Chondrocyte (in vitro differentiated cells): Measurements from ENCODE around the gene ZNRD2. TPM values are rescaled to one million over a fixed set of nuclear protein-coding genes. Genes with fewer than 3 reads are reported as not detected.
A peak's percentile ranks its signal among the peaks of the same experiment; 100 is the strongest.

Experiments
- DNase-seq: peaks from one replicate; pipeline ENCODE4 v3.0.0; 2021; ENCODE audit warnings: mixed read lengths, low spot score
- H3K27ac Mint-ChIP-seq: one replicate; pipeline ENCODE4 v1.8.0; 2021; ENCODE audit warnings: mild to moderate bottlenecking, moderate library complexity, mixed read lengths; ENCODE audit not compliant: unreplicated experiment
- H3K27me3 Mint-ChIP-seq: 2 replicates; pipeline ENCODE4 v1.8.0; 2021; ENCODE audit warnings: low read depth, mixed read lengths
- H3K36me3 Mint-ChIP-seq: 2 replicates; pipeline ENCODE4 v1.8.0; 2021; ENCODE audit warnings: low read depth, mixed read lengths
- H3K4me1 Mint-ChIP-seq: 2 replicates; pipeline ENCODE4 v1.8.0; 2021; ENCODE audit warnings: low read depth, mild to moderate bottlenecking, mixed read lengths
- H3K4me3 Mint-ChIP-seq: one replicate; pipeline ENCODE4 v1.8.0; 2021; ENCODE audit warnings: mild to moderate bottlenecking, moderate library complexity, mixed read lengths; ENCODE audit not compliant: unreplicated experiment
- H3K9me3 Mint-ChIP-seq: 2 replicates; pipeline ENCODE4 v1.8.0; 2021; ENCODE audit warnings: low read depth, mixed read lengths
- CTCF ChIP-seq: fragments of 200-600 bp; sonication (generic); IDR thresholded peaks from 2 replicates; pipeline ENCODE4 v1.5.0; 2021; ENCODE audit warnings: antibody characterized with exemption, mild to moderate bottlenecking, moderate library complexity
- total RNA-seq: library from RNA; stranded (reverse); gene quantifications from 3 replicates; pipeline ENCODE4 v1.2.1, GENCODE V29; 2021

Gene ZNRD2
- total RNA-seq, 1 donor from 2014 or later = 26.4 TPM

GRCh38 chr11:65571420-65571819, 1.1 kb downstream of the ZNRD2 start:
- TF ChIP-seq CTCF = no peak
- Mint-ChIP-seq H3K36me3 (peaks cover 7% of the 10 kb centered on the region), H3K4me1 (peaks cover 68% of the 10 kb centered on the region), H3K4me3 (peak overlapping the region; percentile 99), H3K9me3 (no peaks in the 10 kb centered on the region), H3K27ac (peak overlapping the region; percentile 98), H3K27me3 (no peaks in the 10 kb centered on the region)
- no peak for DNase-seq

GRCh38 chr11:65571940-65572339, 1.7 kb downstream of the ZNRD2 start:
- H3K36me3 Mint-ChIP-seq = peaks cover 7% of the 10 kb centered on the region
- peak; percentile 75 for TF ChIP-seq CTCF
- no peaks in the 10 kb centered on the region for H3K9me3 Mint-ChIP-seq
- DNase-seq = no peak
- H3K27ac Mint-ChIP-seq = peak overlapping the region; percentile 98
- H3K4me1 Mint-ChIP-seq = peaks cover 68% of the 10 kb centered on the region
- H3K4me3 Mint-ChIP-seq = peak overlapping the region; percentile 99
- no peaks in the 10 kb centered on the region for H3K27me3 Mint-ChIP-seq

GRCh38 chr11:65572356-65573051, 2.2 kb downstream of the ZNRD2 start, which contains the start of gene FAM89B:
Gene FAM89B, plus strand, starts transcription at chr11:65572538. Its CDS starts 132 bp downstream, at chr11:65572670.
- H3K4me3 Mint-ChIP-seq = peak within 1 kb of the TSS; percentile 99
- no peak for TF ChIP-seq CTCF
- peaks cover 71% of the 10 kb centered on the region for H3K4me1 Mint-ChIP-seq

GRCh38 chr11:65573391-65574079, 3.3 kb downstream of the ZNRD2 start:
- no peaks in the 10 kb centered on the region for H3K9me3 Mint-ChIP-seq
- no peak for DNase-seq
- H3K4me3 Mint-ChIP-seq = peak overlapping the region; percentile 74
- TF ChIP-seq CTCF = no peak
- H3K27me3 Mint-ChIP-seq = no peaks in the 10 kb centered on the region
- H3K4me1 Mint-ChIP-seq = peaks cover 76% of the 10 kb centered on the region
- peaks cover 4% of the 10 kb centered on the region for H3K36me3 Mint-ChIP-seq
- peak overlapping the region; percentile 87 for H3K27ac Mint-ChIP-seq

More at GRCh38 chr11:65572356-65573051, 2.2 kb downstream of the ZNRD2 start, which contains the start of gene FAM89B:
- no peak for DNase-seq
- H3K27me3 Mint-ChIP-seq = no peaks in the 10 kb centered on the region
- peak within 1 kb of the TSS; percentile 98 for H3K27ac Mint-ChIP-seq
- H3K9me3 Mint-ChIP-seq = no peaks in the 10 kb centered on the region
- H3K36me3 Mint-ChIP-seq = peaks cover 7% of the 10 kb centered on the region

- Mint-ChIP-seq H3K27me3 (no peaks in the 10 kb centered on the region), H3K36me3 (peaks cover 4% of the 10 kb centered on the region), H3K4me3 (peak overlapping the region; percentile 74), H3K9me3 (no peaks in the 10 kb centered on the region), H3K4me1 (peaks cover 71% of the 10 kb centered on the region), H3K27ac (peak overlapping the region; percentile 91)
- peak; percentile 97 for TF ChIP-seq CTCF
- no peak for DNase-seq
Measured at GRCh38 chr11:65574109-65574810, 4.0 kb downstream of the ZNRD2 start.
